Middle frontal gyrus (tissue), 1 donor: Measurements from ENCODE around the gene VRK2.
"Not testable (repeated sequence)": the region's sequence is repeated elsewhere in the genome, so short reads cannot be mapped to it uniquely, and the experiment has no call there.

Experiments used
- DNase-seq: peaks from one replicate; pipeline ENCODE4 v3.0.0-alpha.2; 2015; ENCODE audit warnings: low spot score; ENCODE audit errors: extremely low spot score

The VRK2 gene

GRCh38 chr2:58107803-58108710 lies 61.5 kb downstream of the VRK2 start:
- DNase-seq: no peak

GRCh38 chr2:58109481-58109880 lies 62.9 kb downstream of the VRK2 start:
- DNase-seq: no peak

- no peak for DNase-seq
Observed at GRCh38 chr2:58110765-58111164, 64.2 kb downstream of the VRK2 start.

GRCh38 chr2:58113563-58113962 lies 67.0 kb downstream of the VRK2 start:
- not testable (repeated sequence) for DNase-seq

- no peak for DNase-seq
Observed at GRCh38 chr2:58120626-58121229, 74.1 kb downstream of the VRK2 start.

GRCh38 chr2:58122040-58122439 lies 75.4 kb downstream of the VRK2 start:
- DNase-seq: no peak

- no peak for DNase-seq
Observed at GRCh38 chr2:58122540-58122939, 75.9 kb downstream of the VRK2 start.

GRCh38 chr2:58127111-58127510 lies 80.5 kb downstream of the VRK2 start:
- DNase-seq: no peak

GRCh38 chr2:58130238-58130637 lies 83.6 kb downstream of the VRK2 start:
- no peak for DNase-seq

- peak; percentile 41 for DNase-seq
Observed at GRCh38 chr2:58131191-58132011, 84.8 kb downstream of the VRK2 start.

GRCh38 chr2:58133395-58133794 lies 86.8 kb downstream of the VRK2 start:
- no peak for DNase-seq

- no peak for DNase-seq
Observed at GRCh38 chr2:58135861-58136260, 89.3 kb downstream of the VRK2 start.

GRCh38 chr2:58137221-58137620 lies 90.6 kb downstream of the VRK2 start:
- no peak for DNase-seq

- no peak for DNase-seq
Observed at GRCh38 chr2:58137856-58138255, 91.2 kb downstream of the VRK2 start.

- DNase-seq: no peak
Observed at GRCh38 chr2:58138396-58139030, 91.9 kb downstream of the VRK2 start.

- DNase-seq: no peak
Observed at GRCh38 chr2:58140508-58141072, 94.0 kb downstream of the VRK2 start.

- not testable (repeated sequence) for DNase-seq
Observed at GRCh38 chr2:58145769-58146168, 99.2 kb downstream of the VRK2 start.

GRCh38 chr2:58146707-58147106 lies 100.1 kb downstream of the VRK2 start:
- no peak for DNase-seq

- DNase-seq: no peak
Observed at GRCh38 chr2:58155160-58155778, 108.7 kb downstream of the VRK2 start.

GRCh38 chr2:58156780-58157179 lies 110.2 kb downstream of the VRK2 start:
- no peak for DNase-seq

- no peak for DNase-seq
Observed at GRCh38 chr2:58157754-58158153, 111.1 kb downstream of the VRK2 start.
